ENCODE measurements around the gene NKTR. TPM values are rescaled to one million over a fixed set of nuclear protein-coding genes. Genes with fewer than 3 reads are reported as not detected.
A peak's percentile ranks its signal among the peaks of the same experiment; 100 is the strongest.

NKTR gene
- total and polyA plus RNA-seq, 2 of the 13 experiments (the other 11 are each of a cell fraction or from before 2014, with no cell fraction given): 41.3 to 59.6 TPM

DNA sequence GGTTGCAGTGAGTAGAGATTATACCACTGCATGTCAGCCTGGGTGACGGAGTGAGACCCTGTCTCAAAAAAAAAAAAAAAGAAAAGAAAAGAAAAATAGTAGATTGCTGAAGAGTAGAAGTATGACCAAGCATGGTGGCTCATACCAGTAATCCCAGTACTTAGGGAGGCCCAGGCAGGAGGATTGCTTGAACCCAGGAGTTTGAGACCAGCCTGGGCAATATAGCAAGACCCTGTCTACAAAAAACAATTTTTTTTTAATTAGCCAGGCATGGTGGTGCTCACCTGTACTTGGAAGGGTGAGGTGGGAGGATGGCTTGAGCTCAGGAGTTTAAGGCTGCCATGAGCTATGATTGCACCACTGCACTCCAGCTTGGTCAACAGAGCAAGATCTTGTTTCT is 2.5 kb downstream of the NKTR start (continued):
- TF ChIP-seq ZNF225 (CRISPR knock-in tag; IDR thresholded peaks at IDR 0.05) (no peak), TRIM24 (CRISPR knock-in tag; IDR thresholded peaks at IDR 0.05) (no peak)
- TF ChIP-seq, protein P1, sequence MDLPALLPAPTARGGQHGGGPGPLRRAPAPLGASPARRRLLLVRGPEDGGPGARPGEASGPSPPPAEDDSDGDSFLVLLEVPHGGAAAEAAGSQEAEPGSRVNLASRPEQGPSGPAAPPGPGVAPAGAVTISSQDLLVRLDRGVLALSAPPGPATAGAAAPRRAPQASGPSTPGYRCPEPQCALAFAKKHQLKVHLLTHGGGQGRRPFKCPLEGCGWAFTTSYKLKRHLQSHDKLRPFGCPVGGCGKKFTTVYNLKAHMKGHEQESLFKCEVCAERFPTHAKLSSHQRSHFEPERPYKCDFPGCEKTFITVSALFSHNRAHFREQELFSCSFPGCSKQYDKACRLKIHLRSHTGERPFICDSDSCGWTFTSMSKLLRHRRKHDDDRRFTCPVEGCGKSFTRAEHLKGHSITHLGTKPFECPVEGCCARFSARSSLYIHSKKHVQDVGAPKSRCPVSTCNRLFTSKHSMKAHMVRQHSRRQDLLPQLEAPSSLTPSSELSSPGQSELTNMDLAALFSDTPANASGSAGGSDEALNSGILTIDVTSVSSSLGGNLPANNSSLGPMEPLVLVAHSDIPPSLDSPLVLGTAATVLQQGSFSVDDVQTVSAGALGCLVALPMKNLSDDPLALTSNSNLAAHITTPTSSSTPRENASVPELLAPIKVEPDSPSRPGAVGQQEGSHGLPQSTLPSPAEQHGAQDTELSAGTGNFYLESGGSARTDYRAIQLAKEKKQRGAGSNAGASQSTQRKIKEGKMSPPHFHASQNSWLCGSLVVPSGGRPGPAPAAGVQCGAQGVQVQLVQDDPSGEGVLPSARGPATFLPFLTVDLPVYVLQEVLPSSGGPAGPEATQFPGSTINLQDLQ (CRISPR knock-in tag; IDR thresholded peaks at IDR 0.05): no peak

GRCh38 chr3:42605546-42606173 is 5.2 kb downstream of the NKTR start:
- H3K27ac ChIP-seq (ENCODE audit: extremely low read length, insufficient read depth, low read length): no peak overlapping the region

More at GRCh38 chr3:42605546-42606173, 5.2 kb downstream of the NKTR start:
- H3K27me3 ChIP-seq (ENCODE audit: control insufficient read depth in 1 of 2, insufficient read depth in 2 of 2, low read length in 2 of 2): no peaks in the 10 kb centered on the region; a peak in 1 of 5 replicates
- no peak overlapping the region for H3K4me3 ChIP-seq (replicated peaks in 1 of 3; ENCODE audit: insufficient read depth in 1 of 3, low read depth in 2 of 3, low read length in 3 of 3)
- no peak for FAIRE-seq
- no peaks in the 10 kb centered on the region for H3K9me3 ChIP-seq (ENCODE audit: low read length)
- BruUV-seq (replicated peaks): TSS peak; percentile 1
- CTCF ChIA-PET (ENCODE audit: low intra/inter-chr PET ratio, low total read pairs): no interaction called here
- peaks cover 62% of the 10 kb centered on the region for H4K20me1 ChIP-seq (ENCODE audit: insufficient read depth, low read length)
- peaks cover 95% of the 10 kb centered on the region for H3K79me2 ChIP-seq (ENCODE audit: insufficient read depth, low read length)
- peak; percentile 45 for DNase-seq (ENCODE audit: low spot score)
- peak; percentile 66 for ATAC-seq
- WGBS (ENCODE audit: low lambda C conversion rate): 65% methylated on average over 5 of the region's 5 CpGs
- intact Hi-C loops (cut with micrococcal nuclease; ENCODE audit: unreplicated experiment): no loop called here
- in situ Hi-C loops (cut with HindIII; ENCODE audit: extremely low pct_ligation_motif_present, low pct_unique_long_range_greater_than_20kb): no loop called here
- H3K9ac ChIP-seq (ENCODE audit: insufficient read depth, low read depth, low read length): no peak overlapping the region
- H3K36me3 ChIP-seq (replicated peaks in 1 of 2; ENCODE audit: control insufficient read depth in 1 of 2, insufficient read depth in 2 of 2, low read length in 2 of 2): peaks cover 2 to 23% of the 10 kb centered on the region in 2 experiments; a peak in 4 of 5 replicates
- TF ChIP-seq TARDBP (CRISPR knock-in tag; IDR thresholded peaks at IDR 0.05) (no peak), SAP130 (CRISPR knock-in tag; IDR thresholded peaks at IDR 0.05; ENCODE audit: low read depth) (peak; percentile 42), ZNF547 (CRISPR knock-in tag; IDR thresholded peaks at IDR 0.05) (no peak), FOSL2 (CRISPR knock-in tag; IDR thresholded peaks at IDR 0.05) (peak; percentile 88), ZFY (CRISPR knock-in tag; IDR thresholded peaks at IDR 0.05) (no peak)
- TF ChIP-seq, protein P2, sequence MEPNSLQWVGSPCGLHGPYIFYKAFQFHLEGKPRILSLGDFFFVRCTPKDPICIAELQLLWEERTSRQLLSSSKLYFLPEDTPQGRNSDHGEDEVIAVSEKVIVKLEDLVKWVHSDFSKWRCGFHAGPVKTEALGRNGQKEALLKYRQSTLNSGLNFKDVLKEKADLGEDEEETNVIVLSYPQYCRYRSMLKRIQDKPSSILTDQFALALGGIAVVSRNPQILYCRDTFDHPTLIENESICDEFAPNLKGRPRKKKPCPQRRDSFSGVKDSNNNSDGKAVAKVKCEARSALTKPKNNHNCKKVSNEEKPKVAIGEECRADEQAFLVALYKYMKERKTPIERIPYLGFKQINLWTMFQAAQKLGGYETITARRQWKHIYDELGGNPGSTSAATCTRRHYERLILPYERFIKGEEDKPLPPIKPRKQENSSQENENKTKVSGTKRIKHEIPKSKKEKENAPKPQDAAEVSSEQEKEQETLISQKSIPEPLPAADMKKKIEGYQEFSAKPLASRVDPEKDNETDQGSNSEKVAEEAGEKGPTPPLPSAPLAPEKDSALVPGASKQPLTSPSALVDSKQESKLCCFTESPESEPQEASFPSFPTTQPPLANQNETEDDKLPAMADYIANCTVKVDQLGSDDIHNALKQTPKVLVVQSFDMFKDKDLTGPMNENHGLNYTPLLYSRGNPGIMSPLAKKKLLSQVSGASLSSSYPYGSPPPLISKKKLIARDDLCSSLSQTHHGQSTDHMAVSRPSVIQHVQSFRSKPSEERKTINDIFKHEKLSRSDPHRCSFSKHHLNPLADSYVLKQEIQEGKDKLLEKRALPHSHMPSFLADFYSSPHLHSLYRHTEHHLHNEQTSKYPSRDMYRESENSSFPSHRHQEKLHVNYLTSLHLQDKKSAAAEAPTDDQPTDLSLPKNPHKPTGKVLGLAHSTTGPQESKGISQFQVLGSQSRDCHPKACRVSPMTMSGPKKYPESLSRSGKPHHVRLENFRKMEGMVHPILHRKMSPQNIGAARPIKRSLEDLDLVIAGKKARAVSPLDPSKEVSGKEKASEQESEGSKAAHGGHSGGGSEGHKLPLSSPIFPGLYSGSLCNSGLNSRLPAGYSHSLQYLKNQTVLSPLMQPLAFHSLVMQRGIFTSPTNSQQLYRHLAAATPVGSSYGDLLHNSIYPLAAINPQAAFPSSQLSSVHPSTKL (CRISPR knock-in tag; IDR thresholded peaks at IDR 0.05): peak; percentile 20; the same call in 1 of the 2 replicates
- POLR2A ChIA-PET: interaction anchor here (0.9 to 1.0 kb wide), 2 partner anchors 15 to 25 kb away, joined by 3 to 6 read pairs; partner anchors contain the start of gene SS18L2
- peaks cover 60% of the 10 kb centered on the region for H3K4me1 ChIP-seq (ENCODE audit: insufficient read depth, low read length)
- H3K4me2 ChIP-seq (ENCODE audit: low read depth, low read length): peak overlapping the region; percentile 34
- H2AFZ ChIP-seq (ENCODE audit: low read length): no peak overlapping the region
